ENCODE data around the gene GTPBP6.
"Not testable (repeated sequence)": the region's sequence is repeated elsewhere in the genome, so short reads cannot be mapped to it uniquely, and the experiment has no call there.

Gene GTPBP6

DNA sequence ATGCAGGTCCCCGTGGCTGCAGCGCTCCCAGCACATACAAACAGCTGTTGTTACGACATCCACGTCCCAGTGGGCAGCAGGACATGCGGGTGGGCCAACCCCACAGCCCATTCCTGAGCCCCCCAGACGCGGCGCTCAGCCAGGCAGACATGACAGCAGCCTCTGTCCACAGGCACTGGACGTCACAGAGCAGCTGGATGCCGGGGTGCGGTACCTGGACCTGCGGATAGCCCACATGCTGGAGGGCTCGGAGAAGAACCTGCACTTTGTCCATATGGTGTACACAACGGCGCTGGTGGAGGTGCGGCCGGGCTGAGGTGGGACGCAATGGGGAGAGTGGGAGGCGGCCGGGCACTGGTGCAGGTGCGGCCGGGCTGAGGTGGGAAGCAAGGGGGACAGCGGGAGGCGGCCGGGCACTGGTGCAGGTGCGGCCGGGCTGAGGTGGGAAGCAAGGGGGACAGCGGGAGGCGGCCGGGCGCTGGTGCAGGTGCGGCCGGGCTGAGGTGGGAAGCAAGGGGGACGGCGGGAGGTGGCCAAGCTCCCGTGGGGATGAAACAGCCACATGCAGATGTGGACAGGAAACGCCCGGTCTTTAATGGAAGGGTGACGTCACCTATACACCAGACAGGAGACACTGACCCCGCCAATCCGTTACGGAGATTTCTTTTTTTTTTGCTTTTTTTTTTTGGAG, 28.0 kb downstream of the GTPBP6 start:
- no peak for DNase-seq (ENCODE audit: low read depth)

DNA sequence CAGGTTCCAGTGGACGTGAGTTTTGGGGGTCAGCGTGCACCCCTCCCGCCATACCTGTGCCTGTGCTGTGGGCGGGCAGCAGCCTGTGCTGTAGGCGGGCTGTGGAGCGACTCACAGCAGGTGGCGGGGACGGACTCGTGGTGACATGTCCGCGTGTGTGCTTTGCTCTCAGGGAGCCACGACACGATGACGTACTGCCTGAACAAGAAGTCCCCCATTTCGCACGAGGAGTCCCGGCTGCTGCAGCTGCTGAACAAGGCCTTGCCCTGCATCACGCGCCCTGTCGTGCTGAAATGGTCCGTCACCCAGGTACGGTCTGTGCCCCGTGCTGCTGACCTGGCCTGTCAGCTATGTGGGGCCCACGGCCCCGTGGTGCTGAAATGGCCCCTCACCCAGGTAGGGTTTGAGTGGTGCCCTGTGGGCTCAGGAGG, 30.0 kb downstream of the GTPBP6 start:
- no peak for DNase-seq (ENCODE audit: low read depth)

DNA sequence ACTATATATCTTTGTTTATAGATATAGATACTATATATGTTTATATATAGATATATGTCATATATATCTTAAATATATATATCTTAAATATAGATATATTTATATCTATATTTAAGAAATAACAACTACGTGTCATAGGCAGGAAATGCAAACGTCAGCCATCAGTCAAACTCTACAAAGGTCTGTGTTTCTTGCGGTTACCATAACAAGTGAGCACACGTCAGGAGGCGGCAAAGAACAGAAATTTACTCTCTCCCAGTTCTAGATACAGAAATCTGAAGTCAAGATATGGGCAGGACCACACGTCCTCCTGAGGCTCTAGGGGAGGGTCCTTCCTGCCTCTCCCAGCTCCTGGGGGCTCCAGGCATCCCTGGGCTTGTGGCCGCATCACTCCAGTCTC, 30.9 kb downstream of the GTPBP6 start:
- DNase-seq (ENCODE audit: low read depth): no peak

DNA sequence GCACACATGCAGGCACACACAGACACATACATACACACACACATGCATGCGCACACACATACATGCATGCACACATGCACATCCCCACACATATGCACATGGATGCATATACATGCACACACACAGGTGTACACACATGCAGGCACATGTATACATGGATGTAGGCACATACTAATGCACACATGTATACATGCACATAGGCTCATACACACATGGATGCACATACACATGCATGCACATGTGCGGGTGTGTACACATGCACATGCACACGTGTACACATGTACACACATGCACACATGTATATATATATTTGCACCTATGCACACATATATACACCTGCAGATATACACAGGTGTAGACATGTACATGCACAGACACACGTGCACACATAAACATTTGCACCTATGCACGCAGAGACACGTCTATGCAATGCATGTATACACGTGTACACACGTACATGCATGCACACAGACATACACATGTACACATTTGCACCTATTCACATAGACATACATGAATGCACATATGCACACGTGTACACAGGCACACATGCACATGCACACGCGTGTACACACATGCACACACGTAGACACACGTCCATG, 33.4 kb downstream of the GTPBP6 start:
- no peak for DNase-seq (ENCODE audit: low read depth)

DNA sequence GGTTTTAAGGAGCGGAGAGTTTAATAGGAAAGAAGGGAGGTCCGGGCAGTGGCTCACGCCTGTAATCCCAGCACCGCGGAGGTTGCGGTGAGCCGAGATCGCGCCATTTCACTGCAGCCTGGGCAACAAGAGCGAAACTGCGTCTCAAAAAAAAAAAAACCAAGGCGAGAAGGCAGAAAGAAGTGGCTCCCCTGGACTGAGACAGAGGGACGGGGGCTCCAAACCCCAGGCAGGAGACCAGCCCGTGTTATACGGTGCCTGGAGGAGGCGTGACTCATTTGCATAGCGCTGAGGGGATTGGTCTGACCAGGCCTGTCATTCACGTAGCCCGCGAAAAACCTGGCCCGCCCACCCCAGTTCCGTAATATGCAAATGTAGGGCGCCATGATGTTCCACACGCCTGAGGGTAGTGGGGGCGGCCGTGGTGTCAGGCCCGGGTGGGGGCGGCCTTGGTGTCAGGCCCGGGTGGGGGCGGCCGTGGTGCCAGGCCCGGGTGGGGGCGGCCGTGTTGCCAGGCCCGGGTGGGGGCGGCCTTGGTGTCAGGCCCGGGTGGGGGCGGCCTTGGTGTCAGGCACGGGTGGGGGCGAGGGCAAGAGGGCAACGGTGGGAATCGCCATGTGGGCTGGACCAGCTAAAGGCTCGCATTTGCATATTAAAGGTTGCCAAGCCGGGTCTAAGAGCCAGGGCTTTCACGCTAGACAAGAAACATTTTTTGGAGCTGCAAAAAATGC, 35.3 kb downstream of the GTPBP6 start:
- peak; percentile 80 for DNase-seq (ENCODE audit: low read depth)

DNA sequence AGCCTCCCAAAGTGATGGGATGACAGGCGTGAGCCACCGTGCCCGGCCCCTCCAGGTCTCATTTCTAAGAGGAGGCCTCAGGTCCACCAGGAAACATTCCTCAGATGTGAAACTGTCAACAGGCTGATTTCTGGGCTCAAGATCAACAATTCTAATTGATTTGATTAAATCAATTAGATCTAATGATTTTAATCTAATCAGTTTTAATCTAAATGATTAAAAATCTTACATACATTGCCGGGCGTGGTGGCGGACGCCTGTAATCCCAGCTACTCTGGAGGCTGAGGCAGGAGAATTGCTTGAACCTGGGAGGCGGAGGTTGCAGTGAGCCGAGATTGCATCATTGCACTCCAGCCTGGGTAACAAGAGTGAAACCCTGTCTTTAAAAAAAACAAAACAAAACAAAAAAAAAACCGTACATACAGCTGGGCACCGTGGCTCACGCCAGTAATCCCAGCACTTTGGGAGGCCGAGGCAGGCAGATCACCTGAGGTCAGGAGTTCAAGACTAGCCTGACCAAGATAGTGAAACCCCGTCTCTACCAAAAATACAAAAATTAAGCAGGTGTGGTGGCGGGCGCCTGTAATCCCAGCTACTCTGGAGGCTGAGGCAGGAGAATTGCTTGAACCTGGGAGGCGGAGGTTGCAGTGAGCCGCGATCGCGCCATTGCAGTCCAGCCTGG, 36.5 kb downstream of the GTPBP6 start:
- DNase-seq (ENCODE audit: low read depth): not testable (repeated sequence)

DNA sequence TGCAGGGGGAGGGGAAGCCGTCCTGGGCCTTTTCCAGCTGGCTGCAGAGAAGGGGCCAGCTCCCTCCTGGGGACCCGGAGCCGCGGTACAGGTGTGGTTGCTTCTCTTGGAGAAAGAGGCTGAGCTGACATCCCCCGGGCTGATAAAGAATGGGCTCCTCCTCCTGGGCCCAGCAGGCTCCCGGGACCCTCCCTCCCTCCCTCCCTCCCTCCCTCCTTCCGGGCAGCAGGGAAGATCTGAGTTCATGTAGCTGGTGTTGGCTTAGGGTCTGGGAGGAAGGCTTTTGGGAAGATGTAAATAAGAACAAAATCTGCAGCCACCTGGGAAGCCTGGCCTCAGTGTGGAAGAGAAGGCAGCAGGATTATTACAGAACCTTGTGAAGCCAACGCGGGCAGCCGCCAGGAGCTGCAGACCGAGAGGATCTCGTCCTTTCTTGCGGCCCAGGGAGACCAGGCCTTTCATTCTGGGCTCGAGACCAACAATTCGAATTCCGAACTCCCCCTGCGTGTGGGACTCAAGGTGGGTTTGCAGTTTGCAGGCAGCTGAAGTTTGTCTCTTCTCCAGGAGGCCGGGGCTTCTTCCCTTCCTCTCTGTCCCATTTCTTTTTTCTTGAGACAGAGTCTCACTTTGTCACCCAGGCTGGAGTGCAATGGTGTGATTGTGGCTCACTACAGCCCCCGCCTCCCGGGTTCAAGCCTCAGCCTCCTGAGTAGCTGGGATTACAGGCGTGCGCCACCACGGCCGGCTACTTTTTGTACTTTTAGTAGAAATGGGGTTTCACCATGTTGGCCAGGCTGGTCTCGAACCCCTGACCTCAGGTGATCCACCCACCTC, 37.2 kb downstream of the GTPBP6 start, which contains the start of gene PLCXD1:
Gene PLCXD1, plus strand, starts transcription at position 216 of the 834 bp plus-strand sequence. CDS start 2,807 bp downstream, outside the sequence.
- no peak for DNase-seq (ENCODE audit: low read depth)

DNA sequence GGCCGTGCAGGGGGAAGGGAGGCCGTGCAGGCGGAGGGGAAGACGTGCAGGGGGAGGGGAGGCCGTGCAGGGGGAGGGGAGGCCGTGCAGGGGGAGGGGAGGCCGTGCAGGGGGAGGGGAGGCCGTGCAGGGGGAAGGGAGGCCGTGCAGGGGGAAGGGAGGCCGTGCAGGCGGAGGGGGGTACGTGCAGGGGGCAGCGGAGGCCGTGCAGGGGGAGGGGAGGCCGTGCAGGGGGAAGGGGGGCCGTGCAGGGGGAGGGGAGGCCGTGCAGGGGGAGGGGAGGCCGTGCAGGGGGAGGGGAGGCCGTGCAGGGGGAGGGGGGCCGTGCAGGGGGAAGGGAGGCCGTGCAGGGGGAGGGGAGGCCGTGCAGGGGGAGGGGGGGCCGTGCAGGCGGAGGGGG, 37.9 kb downstream of the GTPBP6 start:
- DNase-seq (ENCODE audit: low read depth): not testable (repeated sequence)

DNA sequence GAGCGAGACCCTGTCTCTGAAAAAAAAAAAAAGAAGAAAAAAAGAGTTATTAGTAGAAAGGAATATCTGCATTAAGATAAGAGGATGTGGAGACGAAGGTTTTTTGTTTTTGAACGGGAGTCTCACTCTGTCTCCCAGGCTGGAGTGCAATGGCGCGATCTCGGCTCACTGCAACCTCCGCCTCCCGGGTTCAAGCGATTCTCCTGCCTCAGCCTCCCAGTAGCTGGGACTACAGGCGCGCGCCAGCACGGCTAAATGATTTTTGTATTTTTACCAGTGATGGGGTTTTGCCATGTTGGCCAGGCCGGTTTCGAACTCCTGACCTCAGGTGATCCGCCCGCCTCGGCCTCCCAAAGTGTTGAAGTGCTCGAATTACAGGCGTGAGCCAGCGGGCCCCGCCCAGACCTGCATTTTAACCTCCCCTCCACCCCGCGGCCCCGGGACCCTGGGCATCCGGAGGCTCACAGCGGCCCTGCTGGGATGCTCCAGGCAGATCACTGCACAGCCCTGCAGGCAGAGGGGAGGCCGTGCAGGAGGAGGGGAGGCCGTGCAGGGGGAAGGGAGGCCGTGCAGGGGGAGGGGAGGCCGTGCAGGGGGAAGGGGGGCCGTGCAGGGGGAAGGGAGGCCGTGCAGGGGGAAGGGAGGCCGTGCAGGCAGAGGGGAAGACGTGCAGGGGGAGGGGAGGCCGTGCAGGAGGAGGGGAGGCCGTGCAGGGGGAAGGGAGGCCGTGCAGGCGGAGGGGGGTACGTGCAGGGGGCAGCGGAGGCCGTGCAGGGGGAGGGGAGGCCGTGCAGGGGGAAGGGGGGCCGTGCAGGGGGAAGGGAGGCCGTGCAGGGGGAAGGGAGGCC, 38.6 kb downstream of the GTPBP6 start:
- DNase-seq (ENCODE audit: low read depth): not testable (repeated sequence)

DNA sequence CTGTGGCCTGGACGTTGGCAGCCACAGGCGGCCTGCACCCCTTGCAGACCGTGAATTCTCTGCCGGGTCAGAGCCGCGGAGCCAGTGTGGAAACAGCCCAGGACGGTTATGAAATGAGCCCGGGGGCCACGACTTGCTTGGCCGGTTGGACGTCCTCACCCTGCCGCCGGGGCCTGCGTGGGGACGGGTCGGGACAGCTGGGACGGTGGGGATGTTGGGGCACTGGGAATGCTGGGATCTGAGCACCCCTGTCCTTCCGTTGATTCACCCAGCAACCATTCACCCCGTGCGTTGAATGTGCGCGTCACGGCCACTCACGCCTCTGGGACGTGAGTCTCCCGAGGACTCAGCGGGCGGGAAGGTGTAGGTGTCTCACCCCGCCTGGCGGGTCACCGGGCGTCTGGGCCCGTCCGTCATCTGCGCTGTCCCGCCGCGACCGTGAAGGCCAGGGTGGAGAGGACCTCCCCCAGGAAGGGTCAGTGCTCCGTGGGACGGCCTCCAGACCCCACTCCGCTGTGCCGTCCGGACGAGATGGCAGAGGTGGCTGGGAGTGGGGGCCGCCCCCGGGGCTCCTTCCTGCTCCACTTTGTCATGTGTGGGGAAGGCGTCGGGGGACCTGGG, 41.9 kb downstream of the GTPBP6 start:
- no peak for DNase-seq (ENCODE audit: low read depth)

DNA sequence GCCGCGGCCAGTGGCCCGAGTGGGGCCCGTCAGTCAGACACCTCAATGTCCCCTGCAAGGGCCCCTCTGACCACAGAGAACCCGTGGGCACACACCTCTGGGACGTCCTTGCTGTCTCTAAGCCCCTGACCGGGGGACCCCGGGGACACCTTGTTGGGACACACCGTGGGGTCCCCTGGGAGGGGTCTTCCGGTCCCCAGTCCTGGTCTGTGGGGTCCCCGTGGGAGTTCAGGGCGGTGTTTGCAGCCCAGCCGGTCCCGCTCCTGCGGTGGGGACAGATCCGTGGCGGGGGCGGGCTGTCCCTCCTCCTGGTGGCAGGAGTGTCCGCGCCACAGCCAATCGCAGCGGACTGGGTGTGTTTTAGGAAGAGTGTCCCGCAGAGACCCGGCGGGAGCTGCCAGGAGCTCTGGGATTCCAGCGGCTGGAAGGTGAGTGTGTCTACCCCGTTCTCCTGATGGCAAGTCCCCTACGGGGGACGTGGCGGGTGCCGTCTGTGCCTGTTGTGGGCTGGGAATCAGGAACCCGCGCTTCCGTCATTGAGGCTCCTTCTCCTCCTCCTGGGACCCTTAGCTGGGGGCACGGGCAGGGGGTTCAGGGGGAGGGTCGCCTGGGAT, 42.5 kb downstream of the GTPBP6 start:
- no peak for DNase-seq (ENCODE audit: low read depth)

DNA sequence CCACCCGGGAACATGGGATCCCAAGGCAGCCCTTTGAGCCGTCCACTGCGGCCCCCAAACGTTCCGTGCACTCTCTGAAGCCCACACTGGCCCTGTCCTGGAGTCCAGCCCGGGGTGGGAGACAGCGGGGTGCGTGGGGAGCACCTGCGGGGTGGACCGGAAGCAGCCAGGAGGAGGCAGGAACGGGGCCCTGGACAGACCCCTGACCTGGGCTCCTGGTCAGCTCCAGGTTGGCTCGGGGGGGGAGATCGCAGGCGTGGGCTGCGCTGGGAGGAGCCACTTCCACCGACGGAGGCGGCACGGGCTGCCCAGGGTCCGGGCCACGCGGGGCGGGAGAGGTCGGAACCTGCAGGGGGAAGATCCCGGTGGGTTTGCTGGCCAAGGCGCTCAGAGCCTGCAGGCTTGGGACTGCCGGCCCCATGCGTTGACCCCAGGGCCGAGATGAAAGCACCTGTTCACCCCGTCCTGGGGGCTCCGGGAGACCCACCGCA, 43.1 kb downstream of the GTPBP6 start:
- no peak for DNase-seq (ENCODE audit: low read depth)

DNA sequence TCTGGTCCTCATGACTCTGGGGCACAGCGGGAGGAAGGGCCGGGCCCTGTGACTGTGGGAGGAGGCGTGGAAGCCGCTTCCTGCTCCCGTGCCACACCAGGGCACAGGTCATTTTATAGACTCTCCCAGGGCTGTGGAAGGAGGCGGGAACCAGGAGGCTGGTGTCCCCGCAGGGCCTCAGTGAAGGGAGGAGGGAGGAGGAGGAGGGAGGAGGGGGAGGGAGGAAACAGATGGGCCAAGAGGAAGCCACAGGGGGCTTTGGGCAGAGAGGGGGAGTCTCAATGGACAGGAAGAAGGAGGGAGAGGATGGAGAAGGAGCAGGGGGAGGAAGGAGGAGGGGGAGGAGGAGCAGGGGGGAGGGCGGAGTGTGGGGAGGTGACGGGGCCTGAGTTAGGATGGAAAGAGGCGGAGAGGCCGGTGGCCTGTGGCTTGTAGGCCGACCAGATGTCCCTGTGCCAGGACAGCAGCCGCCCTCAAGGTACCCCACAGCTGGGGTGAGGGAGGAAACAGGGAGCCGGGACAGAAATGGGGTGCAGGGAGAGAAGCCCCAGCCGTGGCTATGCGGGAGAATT, 43.6 kb downstream of the GTPBP6 start:
- DNase-seq (ENCODE audit: low read depth): no peak

DNA sequence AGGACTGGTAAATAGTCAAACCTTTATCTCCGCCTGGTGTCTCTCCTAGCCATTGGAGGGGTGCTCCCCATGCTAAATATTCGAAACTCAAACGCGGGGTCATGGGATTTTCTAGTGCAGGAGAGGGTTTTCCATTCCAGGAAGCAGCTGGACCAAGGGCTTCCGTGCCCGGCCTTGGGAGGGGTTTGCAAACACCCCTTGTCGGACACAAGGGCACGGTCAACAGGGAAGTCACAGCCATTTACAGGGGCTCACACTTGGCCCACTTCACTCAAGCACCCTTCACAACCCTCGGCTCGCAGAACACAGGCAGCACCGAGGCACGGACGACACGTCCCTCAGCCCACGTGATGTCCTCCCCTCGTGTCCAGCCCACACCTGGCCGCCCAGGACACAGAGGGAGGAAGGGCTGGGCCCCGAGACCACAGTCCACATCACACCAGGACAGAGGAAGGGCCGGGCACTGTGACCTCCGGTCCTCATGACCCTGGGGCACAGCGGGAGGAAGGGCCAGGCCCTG, 47.7 kb downstream of the GTPBP6 start:
- DNase-seq (ENCODE audit: low read depth): no peak

DNA sequence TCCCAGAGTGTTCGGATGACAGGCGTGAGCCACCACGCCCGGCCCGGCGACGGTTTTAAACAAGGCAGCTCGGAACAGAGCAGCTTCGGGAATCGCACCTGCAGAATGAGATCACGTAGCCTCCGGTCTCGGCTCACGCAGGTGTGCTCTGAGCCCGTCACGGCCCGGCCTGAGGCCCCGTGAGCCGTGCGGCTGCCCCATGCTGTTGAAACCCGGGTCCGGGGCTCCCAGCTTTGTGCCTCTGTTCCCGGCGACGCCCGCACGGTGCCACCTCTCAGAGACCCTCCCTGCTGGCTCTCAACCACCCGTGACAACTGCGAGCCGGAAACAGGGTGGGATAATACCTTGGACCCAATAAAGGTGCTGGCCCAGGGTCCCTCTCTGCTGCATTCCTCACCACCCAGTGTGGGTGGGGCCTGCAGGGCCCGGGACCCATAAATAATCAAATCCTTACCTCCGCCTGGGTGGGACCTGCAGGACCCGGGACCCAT, 50.8 kb downstream of the GTPBP6 start:
- DNase-seq (ENCODE audit: low read depth): no peak

DNA sequence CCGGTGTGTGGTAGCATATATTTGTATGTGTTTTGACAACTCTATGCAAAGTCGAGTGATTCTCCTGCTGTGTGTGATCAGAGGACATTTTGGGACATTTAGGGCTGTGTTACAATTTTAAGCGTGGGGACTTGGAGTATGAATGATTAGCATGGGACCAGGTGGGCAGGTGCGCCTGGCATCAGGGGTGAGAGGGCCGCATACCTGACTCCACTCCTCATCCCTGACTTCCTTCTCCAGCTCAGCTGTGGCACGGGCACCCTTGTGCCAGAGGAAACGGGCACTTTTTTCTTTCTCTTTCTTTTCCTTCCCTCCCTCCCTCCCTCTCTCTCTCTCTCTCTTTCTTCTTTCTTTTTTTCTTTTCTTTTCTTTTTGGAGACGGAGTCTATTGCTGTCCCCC, 53.1 kb downstream of the GTPBP6 start:
- no peak for DNase-seq (ENCODE audit: low read depth)

DNA sequence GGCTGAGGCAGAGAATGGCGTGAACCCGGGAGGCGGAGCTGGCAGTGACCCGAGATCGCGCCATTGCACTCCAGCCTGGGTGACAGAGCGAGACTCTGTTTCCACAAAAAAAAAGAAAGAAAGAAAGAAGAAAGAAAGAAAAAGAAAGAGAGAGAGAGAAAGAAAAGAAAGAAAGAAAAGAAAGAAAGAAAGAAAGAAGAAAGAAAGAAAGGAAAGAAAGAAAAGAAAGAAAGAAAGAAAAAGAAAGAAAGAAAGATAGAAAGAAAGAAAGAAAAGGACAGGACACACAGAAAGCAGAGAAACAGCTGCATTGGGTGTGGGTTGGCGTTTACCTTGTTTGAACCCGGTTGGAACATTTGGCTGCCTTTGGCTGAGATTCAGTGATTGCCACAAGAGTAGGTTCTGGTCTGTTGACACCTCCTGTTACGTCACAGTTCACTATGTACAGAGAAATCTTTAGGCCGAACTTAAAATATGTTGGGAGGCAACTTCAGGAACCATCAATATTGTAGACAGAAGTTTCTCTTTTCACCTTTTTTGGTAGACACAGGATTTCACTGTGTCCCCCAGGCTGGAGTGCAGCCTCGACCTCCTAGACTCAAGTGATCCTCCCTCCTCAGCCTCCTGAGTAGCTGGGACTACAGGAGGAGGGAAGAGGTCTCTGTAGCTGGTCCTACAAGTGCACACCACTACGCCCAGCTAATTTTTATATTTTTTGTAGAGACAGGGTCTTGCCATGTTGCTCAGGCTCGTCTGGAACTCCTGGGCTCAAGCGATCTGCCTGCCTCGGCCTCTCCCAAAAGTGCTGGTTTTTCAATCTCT, 53.8 kb downstream of the GTPBP6 start:
- no peak for DNase-seq (ENCODE audit: low read depth)

DNA sequence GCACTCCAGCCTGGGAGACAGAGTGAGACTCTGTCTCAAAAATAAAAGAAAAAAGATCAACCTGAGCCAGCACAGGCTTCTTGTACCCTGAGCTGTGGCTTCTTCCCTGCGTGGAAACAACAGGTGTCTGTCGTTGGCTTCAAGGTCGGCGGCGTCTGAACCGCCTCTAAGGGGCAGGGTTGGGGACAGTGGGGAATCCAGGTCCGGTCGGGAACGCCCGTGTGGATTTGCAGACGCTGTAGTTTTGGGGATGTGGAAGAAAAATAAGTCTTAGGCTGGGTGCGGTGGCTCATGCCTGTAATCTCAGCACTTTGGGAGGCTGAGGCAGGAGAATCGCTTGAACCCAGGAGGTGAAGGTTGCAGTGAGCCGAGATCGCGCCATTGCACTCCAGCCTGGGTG, 54.6 kb downstream of the GTPBP6 start:
- not testable (repeated sequence) for DNase-seq (ENCODE audit: low read depth)

All from stimulated activated CD8-positive, alpha-beta memory T cell treated with anti-CD3 and anti-CD28 coated beads, Interleukin-12 subunit alpha, Interleukin-12 subunit beta, amount 100 ng/mL, for 4 hours (primary cell).